Measurements from ENCODE around the gene SNRNP200.
"Not testable (repeated sequence)": the region's sequence is repeated elsewhere in the genome, so short reads cannot be mapped to it uniquely, and the experiment has no call there.

SNRNP200 gene

DNA sequence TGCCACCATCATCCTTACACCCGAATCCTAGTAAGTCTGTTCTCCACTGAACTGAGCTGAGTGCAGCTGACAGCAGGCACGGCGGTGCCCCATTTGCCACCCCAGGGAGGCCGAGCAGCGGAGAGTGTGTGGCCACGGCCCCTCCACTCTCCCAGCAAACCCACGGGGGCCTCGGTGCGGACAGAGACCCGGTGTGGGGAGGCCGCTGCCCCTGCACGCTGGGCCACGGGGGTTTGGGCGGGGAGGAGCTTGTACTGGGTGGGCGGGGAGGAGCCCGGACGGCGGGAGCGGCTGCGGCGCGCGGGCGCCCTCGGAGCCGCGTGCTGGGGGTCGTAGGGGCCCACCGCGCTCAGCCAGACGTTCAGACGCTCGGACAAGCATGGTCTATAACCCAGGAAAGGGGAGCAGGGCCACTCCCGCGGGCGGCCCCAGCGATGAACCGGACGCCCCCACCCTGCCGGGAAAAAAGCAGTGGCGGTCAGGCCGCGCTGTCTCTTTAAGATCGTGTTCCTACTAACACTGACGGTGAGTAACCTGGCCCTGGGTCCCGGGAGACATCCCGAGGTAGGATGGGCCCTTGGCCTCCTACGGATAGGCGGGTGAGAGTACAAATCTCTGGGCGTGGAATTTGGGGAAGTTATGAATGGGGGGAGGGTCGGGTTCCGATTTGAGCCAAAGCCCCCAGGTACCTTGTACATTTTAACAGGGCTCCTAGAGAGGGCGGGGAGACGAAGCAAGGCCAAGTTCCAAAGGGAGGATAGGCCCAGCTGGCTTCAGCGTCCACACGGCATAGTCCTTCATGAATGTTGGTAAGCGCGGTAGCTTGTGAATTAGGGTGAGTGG is 19.9 kb upstream of the SNRNP200 start, which contains the start of gene ITPRIPL1:
TSS of gene ITPRIPL1 (plus strand) at position 277 of the 843 bp plus-strand sequence. CDS start at position 800, 523 bp downstream.
- peak; percentile 29 to 43 for DNase-seq

- no peak for DNase-seq
These were observed 19.3 kb upstream of the SNRNP200 start for GRCh38 chr2:96324721-96325040.

DNA sequence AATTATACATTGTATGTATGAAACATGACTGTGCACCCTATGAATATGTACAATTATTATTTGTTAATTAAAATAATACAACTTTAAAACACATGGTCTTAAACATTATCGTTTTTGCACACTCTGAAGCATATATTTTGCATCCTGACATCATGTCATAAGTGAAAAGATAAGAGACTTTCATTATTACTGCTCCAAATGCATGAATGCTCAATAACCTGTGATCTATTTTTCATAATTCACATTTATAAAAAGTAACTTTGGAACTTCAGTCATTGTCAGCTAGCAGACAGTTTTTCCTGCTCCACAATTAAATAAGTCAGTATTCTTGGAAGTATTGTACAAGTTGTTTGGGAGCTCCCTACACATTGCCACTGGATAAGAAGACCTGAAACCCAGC is 18.5 kb upstream of the SNRNP200 start:
- DNase-seq = no peak

DNA sequence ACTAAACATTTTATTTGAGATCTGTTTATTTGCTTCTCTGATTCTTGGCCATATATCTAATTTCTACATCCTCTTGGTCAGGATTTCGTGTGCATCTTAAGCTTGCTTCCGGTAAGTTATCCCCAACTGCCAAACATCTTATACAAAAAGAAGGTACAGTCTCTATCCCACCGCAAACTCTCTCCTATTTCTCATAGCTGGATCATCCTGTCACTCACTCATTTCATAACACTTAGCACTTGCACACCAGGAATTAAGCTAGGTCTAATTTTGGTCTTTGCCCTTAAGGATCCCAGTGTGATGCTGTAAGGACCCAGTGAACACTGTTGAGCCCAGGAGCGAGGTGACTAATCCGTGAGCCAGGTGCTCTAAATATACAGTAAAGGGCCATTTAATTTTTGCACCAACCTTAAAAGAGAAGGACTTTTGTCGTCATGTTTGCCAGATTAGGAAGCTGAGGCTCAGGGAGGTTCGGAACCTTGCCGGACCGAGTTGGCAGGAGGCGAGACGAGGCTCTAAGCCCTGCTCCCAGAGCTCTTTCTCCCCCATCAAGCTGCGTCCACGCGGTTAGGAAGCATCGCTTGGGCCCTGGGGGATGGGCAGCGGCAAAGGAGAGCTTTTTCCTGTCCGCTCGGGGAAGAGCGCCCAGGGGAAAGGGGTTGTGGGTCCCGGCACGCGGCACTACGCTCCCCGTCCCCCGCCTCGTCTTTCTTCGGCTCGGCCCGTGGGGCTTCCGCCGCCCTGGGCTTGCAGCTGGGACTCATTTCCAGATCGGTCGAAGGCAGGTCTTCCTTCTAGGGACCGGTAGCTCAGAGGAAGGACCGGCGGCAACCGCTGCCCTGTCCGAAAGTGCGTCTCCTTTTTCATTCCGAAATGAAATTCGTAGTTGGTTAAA is 15.6 kb upstream of the SNRNP200 start:
- peak; percentile 41 to 67 for DNase-seq

DNA sequence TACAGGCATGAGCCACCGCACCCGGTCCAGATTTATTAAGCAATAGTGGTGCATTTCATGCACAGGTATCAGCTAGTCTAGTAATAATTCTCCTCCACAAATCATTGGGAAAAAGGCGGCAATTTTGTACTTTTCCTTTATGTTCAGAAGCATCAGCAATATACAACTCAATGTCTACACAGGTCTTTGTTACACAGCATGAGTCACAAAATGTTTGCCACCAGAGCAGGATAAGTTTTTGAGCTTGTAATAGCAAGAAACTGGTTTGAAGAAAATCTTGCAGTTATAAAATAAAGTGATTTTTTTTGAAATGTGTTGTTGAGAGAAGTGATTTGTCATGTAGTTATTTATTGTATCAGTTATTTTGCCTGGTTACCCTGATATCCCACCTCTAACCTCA is 15.0 kb upstream of the SNRNP200 start:
- no peak for DNase-seq

- no peak for DNase-seq
These were observed 14.1 kb upstream of the SNRNP200 start for GRCh38 chr2:96319396-96319795.

DNA sequence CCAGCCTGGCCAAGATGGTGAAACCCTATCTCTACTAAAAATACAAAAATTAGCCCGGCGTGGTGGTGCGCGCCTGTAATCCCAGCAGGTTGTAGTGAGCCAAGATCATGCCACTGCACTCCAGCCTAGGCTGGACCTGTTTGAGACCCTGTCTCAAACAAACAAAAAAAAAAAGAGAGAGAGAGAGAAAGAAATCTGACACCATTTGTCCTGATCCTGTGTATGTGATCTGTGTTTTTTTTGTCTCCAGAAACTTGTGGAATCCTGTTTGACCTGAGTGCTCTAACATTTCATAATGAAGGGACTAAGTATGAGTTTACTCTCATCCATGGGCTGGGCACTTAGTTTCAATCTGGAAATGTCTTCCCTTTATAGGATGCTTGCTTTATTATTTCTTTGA is 13.4 kb upstream of the SNRNP200 start:
- DNase-seq = no peak

DNA sequence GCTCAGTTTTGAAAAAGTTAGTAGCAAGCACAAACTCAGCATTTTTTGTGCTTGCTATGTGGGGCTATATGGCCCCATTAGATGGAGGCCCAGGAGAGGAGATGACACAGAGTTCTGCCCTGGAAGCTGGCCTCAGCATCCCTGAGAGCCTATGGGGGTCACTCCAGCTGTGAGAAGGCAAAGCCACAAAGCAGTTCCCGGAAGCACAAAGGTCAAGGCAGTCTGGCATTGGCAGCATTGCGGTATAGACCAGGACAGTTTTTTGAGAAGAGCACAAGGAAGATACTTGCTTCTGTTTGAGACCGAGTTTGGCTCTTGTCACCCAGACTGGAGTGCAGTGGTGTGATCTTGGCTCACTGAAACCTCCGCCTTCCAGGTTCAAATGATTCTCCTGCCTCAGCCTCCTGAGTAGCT is 12.2 kb upstream of the SNRNP200 start:
- no peak for DNase-seq

DNA sequence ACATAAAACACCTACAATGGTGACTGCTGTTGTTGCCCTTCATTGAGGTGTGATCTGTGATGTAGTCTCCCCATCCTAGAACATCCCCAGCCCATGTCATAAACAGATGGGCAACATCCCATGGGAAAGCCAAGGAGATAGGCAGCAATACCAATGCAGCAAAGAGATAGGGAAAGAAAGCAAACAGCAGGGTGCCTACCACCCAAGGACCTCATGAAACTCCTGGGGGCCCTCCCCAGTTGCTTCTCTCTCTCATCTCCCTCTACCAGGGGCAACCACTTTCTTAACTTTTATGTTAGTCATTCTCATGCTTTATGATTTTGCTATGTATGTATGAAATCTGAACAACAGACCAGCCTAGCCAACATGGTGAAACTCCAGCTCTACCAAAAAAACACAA is 11.7 kb upstream of the SNRNP200 start:
- DNase-seq = no peak

DNA sequence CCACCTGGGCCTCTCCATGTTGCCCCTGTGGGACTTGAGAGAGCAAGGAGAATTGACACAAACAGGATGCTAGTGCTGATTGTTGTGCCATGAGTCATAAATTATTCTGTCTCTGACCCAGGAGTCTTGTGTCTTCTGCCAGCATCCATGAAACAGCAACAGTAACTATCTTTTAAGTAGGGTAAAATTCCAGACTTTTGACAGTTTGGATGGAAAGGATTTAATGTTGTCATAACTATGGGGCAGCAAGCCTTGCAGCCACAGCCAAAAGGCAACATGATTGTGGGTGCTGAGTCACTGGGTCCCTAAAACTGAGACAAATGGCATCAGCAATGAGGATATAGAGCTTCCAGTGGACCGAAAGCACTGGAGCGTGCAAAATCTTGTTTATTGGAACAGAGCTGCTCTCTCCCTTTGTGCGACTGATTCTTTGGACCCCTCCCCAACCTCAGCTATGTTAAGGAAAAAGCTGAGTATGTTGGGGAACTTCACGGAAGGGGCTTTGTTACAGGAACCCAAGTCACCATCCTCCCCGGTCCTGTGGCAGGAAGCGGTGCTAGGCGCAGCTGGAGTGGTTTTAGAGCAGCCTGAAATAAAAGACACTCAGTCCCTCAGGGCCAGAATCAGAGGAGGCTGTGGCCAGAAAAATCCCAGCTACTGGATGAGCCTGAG is 10.2 kb upstream of the SNRNP200 start:
- no peak for DNase-seq

DNA sequence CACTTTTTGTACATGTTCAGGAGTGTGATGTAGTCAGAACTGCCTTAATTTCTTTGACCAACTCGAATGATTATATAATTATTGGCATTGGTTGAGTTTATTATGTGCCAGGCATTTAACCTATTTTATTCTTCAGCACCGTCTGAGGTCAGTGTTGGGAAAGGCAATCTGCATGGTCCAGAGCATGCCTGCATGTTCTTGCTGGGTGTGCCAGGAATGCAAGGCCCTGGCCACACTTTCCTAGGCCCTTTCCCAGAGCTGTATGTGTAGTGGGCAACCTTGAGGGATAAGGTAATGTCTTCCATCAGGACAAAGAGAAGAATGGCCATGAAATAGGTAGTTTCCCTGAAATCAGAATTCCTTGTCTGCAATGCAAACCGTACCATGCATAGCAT is 9.7 kb upstream of the SNRNP200 start:
- no peak for DNase-seq

DNA sequence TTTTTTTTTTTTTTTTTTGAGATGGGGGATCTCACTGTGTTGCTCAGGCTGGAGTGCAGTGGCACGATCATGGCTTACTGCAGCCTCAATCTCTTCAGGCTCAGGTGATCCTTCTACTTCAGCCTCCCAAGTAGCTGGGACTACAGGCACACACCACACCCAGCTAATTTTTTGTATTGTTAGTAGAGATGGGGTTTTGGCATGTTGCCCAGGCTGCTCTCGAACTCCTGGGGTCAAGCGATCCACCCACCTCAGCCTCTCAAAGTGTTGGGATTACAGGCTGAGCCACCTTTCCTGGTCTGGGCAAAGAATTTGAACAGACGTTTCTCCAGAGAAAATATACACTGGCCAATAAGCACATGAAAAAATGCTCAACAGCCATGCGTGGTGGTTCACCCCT is 2.9 kb upstream of the SNRNP200 start:
- peak in 1 of 2 experiments; percentile 10 for DNase-seq

DNA sequence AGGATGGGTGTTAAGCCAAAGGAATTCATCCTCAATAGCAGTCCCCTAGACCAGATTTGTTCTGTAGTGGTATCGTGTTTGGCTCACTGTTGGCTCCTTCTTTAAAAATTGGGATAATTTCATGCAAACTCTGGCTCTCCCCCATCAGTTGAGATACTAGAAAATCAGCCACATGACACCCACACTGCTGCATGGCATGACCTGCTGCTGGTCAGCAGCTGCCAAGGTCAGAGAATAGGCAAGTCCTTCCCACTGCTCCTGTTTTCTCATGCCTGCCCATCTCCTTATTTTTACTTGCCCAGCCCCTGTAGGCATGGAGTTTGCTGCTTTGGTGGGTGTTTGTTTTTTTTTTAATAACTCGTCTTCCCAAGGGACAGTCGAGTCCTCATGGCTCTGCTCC is 1.0 kb upstream of the SNRNP200 start:
- no peak for DNase-seq

- DNase-seq = no peak
These were observed 598 bp upstream of the SNRNP200 start for GRCh38 chr2:96305979-96306308.

DNA sequence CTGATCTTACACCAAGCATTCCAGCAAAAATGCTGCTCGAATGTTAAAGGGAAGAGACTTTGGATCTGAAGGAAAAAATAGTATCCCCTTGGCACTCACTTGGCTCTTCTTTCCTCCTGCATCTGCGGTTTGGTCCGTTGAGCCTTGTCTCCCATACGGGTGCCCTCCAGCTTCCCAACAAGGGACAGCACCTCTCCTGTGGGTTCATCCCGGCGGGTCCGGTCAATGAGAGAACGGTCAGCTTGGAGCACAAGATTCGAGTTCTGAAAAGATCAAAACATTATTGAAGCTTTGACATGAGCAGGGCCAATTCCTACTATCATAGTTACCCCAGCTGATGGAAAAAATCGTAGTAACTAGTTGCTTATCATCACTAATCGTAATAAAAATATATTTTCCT is 740 bp downstream of the SNRNP200 start:
- DNase-seq = no peak

DNA sequence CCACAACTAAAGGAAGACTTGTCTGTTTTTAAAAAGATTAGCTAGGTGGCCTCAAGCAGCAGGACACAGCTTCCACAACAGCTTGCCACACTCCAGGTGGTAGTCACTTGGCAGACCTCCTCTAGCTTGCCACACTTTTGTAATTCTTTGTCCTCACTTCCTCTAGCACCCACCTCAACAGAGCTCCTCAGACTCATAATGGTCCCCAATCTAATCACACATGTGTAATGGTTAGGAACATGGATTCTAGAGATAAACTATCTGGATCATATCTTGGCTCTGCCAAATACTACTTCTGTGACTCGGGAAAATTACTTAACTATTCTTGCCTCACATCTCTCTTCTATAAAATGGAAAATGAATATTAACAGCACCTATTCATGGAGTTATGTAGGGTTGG is 3.5 kb downstream of the SNRNP200 start:
- DNase-seq = no peak

DNA sequence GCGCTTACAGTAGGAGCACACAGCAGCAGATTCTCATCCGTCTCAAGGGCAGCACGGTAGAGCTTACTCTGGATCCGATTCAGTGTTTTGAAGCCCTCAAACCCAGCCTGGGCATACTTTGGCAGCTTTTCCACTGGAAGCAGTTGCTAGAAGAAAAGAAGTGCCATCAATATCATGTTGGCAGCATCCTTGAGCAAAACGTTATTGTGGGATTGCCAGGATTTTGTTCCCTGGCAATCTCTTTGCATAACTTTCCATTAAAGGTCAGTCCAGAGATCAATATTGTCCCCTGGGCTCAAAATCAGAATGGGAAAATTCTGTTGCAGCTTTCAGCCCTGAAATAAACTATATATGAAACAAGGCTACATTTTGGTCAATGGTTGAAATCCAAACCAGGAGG is 8.4 kb downstream of the SNRNP200 start:
- no peak for DNase-seq

GRCh38 chr2:96294271-96294670 is 11.1 kb downstream of the SNRNP200 start:
- not testable (repeated sequence) for DNase-seq

GRCh38 chr2:96291751-96292150 is 13.6 kb downstream of the SNRNP200 start:
- DNase-seq = no peak

GRCh38 chr2:96287273-96287856 is 18.0 kb downstream of the SNRNP200 start:
- DNase-seq = no peak

GRCh38 chr2:96276787-96277499 is 28.4 kb downstream of the SNRNP200 start:
- no peak for DNase-seq

DNA sequence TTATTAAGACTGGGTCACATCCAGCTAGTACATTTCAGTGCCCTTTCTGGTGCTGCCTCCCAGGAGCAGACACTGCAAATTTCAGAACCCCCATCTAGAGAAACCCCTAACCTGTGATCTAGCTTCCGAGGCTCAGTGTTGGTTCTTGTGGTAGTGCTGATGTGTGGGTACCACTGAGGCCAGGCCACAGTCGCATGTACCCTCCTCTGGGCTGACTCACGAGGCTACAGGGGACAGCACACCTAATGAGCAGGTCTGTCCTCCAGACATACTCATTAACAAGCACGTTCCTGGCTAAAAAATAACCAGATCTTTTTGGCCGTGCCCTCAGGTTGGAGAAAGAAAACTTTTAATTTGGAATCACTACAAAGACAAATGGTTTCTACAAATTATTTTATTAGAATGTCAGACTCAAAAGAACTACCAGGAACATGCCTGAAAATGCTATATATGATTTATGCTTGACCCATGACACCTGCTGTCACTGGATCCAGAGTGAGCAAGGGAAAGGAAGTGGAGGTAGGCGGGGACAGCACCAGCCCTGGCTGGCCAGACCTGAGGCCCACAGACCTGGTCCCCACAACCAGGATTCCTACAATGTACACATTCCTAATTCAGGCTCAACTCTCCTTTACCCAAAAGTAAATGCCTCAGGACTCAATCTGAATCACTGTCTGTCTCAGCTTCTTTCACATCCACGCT is 30.8 kb downstream of the SNRNP200 start:
- no peak for DNase-seq

Data from NCI-H2081 (cell line).